Globus pallidus (tissue), 1 donor: ENCODE data around the gene ZNF865.
A peak's percentile ranks its signal among the peaks of the same experiment; 100 is the strongest.

ENCODE experiments used
- DNase-seq: peaks from one replicate; pipeline ENCODE4 v3.0.0-alpha.2; 2015; ENCODE audit warnings: low spot score

Gene ZNF865

GRCh38 chr19:55644842-55645511, 39.5 kb downstream of the ZNF865 start:
- no peak for DNase-seq

GRCh38 chr19:55645512-55645881, 40.0 kb downstream of the ZNF865 start:
- DNase-seq = no peak

- DNase-seq = no peak
These were observed 41.7 kb downstream of the ZNF865 start for GRCh38 chr19:55646889-55647731.

GRCh38 chr19:55647732-55648584, 42.5 kb downstream of the ZNF865 start, which contains the start of gene CCDC106:
TSS of gene CCDC106 (plus strand) at chr19:55648212. CDS start at chr19:55649047, 835 bp downstream.
- DNase-seq = peak; percentile 59

- no peak for DNase-seq
These were observed 43.3 kb downstream of the ZNF865 start for GRCh38 chr19:55648585-55649267.

GRCh38 chr19:55649268-55650125, 44.0 kb downstream of the ZNF865 start:
- no peak for DNase-seq

GRCh38 chr19:55650126-55650557, 44.7 kb downstream of the ZNF865 start:
- no peak for DNase-seq

GRCh38 chr19:55650602-55651230, 45.3 kb downstream of the ZNF865 start:
- no peak for DNase-seq

- no peak for DNase-seq
These were observed 45.8 kb downstream of the ZNF865 start for GRCh38 chr19:55651236-55651635.

GRCh38 chr19:55652311-55653128, 47.1 kb downstream of the ZNF865 start:
- DNase-seq = no peak

- DNase-seq = peak; percentile 98
These were observed 48.3 kb downstream of the ZNF865 start for GRCh38 chr19:55653651-55654322.

- DNase-seq = peak; percentile 99
These were observed 48.9 kb downstream of the ZNF865 start for GRCh38 chr19:55654323-55654867.

GRCh38 chr19:55654868-55655647, 49.6 kb downstream of the ZNF865 start, which contains the start of gene U2AF2:
TSS of gene U2AF2 (plus strand) at chr19:55655035. CDS start at chr19:55655105, 70 bp downstream.
- DNase-seq = peak; percentile 95

GRCh38 chr19:55655648-55656040, 50.2 kb downstream of the ZNF865 start:
- DNase-seq = no peak

- DNase-seq = no peak
These were observed 51.1 kb downstream of the ZNF865 start for GRCh38 chr19:55656552-55656951.

- DNase-seq = no peak
These were observed 51.7 kb downstream of the ZNF865 start for GRCh38 chr19:55656988-55657747.
